T-helper 1 cell (primary cell): ENCODE measurements around the gene ROPN1L.

Source experiments
- DNase-seq, 5 donors: peaks; one replicate each; pipeline ENCODE4 v3.0.0-alpha.2; 2012 to 2020

Gene ROPN1L

GRCh38 chr5:10431415-10431814 is 10.3 kb upstream of the ROPN1L start:
- DNase-seq: no peak

- DNase-seq: no peak
Observed at GRCh38 chr5:10432059-10433008, 9.3 kb upstream of the ROPN1L start.

DNA sequence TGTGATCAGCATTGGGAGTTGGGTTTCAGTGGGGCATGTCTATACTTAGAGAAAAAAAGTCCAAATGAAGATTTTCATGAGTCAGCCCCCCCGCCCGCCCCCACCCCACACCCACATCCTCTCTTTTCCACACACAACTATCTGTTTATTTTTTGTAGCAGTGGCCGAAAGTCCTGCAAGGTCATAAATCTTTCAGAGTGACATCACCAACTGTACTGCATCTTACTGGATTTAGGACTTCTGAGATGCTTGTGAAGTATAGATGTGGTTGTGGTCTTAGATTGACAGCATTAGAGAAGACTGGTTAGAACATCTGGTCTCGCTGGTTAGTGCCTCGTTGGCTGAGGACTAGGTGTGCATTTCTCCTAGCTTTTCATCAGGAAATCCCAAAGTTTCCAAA is 7.3 kb upstream of the ROPN1L start:
- no peak for DNase-seq

GRCh38 chr5:10438301-10438700 is 3.4 kb upstream of the ROPN1L start:
- no peak for DNase-seq

- no peak for DNase-seq
Observed at GRCh38 chr5:10439692-10440091, 2.0 kb upstream of the ROPN1L start.

DNA sequence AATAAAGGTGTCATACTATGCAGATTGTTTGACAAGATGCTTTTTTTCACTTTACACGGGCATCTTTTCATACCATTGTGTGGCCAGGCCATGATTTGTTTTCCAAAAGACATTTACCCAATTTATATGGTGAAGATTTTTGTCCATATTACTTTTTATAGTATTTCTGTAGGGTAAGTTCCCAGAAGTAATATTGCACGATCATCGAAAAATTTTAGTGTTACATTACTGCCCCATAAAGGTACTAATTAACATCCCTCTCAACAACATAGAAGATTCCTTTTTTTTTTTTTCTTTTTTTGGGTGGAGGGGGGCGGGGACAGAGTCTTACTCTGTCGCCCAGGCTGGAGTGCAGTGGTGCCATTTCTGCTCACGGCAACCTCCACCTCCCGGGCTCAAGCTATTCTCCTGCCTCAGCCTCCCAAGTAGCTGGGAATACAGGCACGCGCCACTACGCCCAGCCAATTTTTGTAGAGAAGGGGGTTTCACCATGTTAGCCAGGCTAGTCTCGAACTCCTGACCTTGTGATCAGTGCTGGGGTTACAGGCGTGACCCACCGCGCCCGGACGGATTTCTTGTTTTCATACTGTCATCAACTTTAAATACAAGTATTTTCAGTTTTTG is 1.2 kb upstream of the ROPN1L start:
- no peak for DNase-seq

DNA sequence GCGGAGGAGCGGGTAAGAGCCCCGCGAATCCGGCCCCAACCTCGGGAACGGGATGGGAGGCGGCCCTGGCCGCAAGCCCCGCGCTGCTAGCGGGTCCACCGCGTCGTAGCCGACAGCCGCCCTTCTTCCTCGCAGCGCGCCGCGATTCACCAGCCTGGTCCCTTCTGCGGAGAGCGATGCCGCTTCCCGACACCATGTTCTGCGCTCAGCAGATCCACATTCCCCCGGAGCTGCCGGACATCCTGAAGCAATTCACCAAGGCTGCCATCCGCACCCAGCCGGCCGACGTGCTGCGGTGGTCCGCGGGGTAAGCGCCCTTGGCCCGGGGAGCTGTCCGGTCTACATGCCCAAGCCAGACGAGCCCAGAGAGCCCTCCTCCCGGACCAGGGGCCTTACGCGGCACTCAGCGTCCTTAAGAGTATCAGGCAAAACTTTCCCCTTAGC is 335 bp downstream of the ROPN1L start:
- DNase-seq: no peak

- no peak for DNase-seq
Observed at GRCh38 chr5:10442576-10442975, 897 bp downstream of the ROPN1L start.

GRCh38 chr5:10445352-10445751 is 3.7 kb downstream of the ROPN1L start:
- peak in 2 of 5 donors; percentile 12 to 87 for DNase-seq

DNA sequence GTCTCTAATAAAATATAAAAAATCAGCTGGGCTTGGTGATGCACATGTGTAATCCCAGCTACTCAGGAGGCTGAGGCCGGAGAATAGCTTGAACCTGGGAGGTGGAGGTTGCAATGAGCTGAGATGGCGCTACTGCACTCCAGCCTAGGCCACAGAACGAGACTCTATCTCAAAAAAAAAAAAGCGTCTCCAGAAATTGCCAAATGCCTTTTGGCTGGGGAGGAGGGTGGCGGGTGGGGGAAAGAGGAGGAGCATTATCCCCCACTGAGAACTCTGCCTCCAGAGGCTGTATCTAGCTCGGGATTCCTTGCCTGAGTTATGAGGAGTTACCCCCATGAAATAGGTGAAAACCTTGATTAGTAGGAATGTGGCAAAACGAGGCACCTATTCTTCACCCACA is 4.8 kb downstream of the ROPN1L start:
- no peak for DNase-seq

DNA sequence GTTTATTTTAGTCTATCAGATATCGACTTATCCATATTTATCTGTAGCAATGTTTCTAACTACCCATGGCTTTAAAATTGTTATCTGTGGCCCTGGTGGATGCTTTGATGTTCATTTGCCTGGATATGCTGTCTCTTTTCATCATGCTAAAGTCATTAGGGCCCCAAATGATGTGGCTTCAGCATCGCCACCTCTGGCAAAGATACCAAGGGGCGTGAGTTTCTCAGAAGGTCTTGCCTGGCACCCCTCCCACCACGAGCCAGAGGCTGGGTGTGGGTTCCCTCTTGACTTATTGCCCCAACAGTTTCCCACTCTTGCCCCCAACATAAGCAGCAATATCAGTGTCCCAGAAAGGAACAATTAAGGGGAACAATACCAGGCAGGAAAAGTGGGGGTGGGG is 5.4 kb downstream of the ROPN1L start:
- DNase-seq: peak in 1 of 5 donors; percentile 27

DNA sequence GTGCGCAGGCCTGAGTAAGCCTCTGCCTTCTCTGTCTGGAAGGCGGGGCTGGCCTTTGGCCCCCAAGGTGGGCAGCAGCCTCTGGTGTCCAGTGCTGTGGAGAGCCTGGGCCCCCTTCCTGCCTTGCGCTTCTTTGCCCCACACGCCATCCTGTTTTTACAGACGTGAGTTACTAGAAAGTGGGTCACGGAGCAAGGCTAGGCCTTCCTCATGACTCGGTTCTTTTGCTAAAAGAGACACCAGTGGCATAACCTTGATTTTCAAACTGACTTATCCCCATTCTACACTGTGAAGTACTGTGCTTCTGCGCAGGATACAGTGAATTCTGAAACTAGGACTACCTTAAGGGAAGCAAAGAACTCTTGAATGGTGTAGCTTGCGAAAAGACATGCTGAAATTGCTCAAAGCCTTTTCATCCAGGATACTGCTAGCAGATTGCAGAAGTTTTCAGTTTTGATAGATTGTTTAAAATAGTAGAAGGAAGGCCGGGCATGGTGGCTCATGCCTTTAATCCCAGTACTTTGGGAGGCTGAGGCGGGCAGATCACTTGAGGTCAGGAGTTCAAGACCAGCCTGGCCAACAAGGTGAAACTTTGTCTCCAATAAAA is 7.2 kb downstream of the ROPN1L start:
- no peak for DNase-seq

DNA sequence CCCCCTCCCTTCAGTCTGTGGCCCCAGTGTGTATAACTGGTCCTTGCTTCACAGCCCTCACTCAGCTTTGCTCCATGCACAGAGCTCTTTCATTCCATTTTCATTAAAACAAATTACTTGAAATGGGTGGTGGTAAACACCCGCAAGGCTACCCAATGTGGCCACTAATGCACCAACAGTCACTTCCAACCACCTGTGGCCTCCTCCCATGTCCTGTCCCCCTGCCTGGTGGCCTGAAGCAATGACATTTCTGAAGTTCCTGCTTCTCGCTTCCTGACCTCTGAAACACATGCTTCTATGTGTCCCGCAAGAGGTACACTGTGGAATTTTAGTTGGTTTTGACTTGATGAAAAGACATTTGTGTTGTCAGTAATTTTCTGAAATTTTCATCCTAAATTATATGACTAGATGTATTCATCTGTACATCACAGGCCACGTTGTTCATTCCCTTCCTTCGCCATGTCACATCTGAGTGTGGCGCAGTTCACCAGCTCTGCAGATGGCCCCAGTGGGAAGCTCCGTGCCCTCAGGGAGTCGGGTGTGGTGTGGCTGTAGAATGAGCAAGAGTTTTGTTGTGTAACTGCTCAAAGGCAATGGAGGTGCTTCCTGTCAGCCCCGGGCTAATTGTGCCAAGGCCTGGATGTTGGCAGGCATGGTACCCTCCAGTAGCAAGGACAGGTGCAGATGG is 9.6 kb downstream of the ROPN1L start:
- no peak for DNase-seq

GRCh38 chr5:10452768-10453331 is 11.2 kb downstream of the ROPN1L start:
- peak in 2 of 5 donors; percentile 8 to 73 for DNase-seq

DNA sequence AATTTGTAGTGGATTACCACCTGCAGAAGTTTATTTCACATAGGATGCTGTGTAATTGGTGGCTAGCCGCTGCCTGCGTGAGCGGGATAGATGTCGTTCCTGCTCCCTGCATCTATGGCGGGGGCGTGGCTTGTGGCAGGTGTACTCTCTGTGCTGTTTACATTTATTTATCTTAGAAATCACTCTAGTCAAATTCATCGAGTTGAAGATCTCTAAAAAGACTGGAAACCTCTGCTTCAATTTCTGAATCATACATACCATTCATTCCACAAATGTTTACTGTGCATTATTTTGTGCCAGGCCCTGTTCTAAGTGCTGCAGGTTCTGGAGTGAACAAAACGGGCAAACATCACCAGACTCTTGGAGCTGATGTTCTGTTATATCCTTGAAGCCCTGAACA is 11.9 kb downstream of the ROPN1L start:
- no peak for DNase-seq

DNA sequence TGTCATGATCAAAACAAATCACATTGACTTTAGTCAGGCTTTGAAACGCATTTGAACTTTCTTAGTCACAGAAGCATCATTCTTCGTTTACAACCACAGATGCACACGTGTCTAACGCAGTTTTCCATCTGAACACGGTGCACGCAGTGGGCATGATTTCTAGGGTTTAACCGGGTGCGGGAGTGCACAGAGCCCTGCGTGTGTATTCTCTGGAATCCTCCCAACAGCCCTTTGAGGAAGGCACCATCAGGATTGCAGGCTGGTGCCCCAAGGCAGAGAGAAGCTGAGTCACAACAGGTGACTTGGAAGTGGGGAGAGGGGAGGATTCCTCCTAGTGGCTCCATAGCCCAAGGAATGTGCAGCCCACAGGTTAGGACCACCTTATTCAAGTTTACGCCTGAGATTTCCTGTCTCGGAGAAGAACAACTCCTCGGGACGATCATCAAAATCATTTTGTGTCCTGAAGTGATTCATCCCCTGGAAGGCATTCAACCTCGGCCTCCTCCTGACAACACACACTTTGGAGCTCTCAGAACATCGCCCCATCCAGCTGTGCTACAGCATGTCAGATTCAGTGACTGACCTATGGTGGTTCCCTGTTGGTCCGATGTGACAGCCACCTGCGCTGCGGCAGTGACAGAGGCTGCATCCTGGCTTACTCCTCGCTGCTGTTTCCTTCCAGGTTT is 13.1 kb downstream of the ROPN1L start:
- no peak for DNase-seq

GRCh38 chr5:10455277-10455670 is 13.6 kb downstream of the ROPN1L start:
- DNase-seq: no peak

DNA sequence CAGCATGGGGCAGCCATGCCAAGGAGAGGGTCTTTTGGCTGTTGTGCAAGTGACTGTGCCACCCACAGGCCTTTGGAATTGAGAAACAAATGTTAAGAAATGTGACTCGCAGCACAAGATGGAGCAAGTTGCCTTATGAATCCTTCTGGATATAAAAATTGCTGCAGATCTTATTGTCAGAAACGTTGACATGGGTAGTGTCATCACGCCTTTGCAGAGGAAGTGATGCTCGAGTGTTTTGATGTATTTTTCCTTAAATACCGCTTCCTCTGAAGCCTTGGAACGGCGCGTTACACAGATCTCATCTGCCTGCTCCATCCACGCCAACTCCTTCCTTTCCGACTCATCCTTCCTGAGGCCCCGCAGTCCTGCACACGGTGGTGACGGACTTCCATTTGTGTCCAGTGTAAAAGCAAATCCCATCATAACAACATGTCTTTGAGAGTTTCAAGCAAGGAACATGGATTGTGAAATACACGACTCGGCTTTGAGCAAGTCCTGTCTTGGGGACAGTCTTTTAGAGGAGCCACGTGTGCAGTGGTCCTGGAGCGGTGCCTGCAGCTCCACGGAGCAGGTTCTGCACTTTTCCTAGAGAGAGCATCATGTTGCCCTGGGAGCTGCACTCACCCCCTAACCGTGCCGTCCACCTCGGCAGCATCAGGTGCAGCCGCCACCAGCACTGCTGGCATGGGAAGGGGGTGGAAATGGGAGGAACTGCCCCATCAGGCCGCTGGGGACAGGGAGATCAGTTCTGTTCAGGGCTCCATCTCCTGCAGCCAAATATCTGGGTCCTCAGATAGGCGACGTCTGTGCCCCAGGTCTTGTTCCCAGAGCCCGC is 15.1 kb downstream of the ROPN1L start:
- DNase-seq: no peak

GRCh38 chr5:10457682-10458574 is 16.2 kb downstream of the ROPN1L start:
- DNase-seq: no peak
